CD4-positive, alpha-beta T cell treated with Interleukin-10 for 1 hour (primary cell): ENCODE results near the gene PITPNM3.
"Not testable (repeated sequence)": the region's sequence is repeated elsewhere in the genome, so short reads cannot be mapped to it uniquely, and the experiment has no call there.

Source experiments
- DNase-seq: peaks from one replicate; pipeline ENCODE4 v3.0.0-alpha.2; 2020

PITPNM3 gene

GRCh38 chr17:6497496-6498221 lies 58.7 kb downstream of the PITPNM3 start:
- DNase-seq, result no peak

DNA sequence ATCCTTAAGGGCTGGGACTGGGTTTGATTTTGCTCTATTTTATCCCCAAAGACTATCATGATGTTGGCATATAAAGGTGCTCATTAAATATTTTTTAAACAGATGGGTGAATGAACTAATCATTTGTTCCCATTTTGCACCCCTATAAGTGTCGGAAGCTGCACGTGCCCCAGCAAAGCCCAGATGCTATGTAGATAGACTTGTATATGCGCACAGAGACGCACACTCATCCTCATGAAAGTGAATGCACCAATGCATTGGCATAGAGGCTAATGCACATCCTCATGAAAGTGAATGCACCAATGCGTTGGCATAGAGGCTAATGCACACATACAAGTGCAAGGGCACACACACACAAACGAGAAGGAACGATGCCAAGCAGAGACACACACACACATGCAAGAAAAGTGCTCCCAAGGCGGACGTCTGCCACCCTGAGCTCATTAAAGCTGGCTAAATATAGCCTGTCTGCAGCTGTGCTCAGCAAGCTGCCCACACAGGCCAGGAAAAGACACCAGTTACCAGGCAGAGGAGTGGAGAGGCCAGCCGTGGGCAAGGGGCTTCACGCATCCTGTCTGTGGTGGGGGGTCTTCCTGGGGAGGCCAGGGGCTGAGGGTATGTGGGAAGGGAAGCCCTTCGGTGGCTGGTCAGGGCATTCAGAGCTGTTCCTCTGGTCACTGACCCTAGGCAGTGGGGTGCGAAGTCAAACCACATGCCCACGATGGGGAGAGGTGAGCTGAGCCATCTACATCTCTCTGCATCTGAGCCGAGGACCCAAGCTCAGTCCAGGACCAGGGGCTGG lies 59.5 kb downstream of the PITPNM3 start:
- DNase-seq, result no peak

GRCh38 chr17:6496116-6496481 lies 60.3 kb downstream of the PITPNM3 start:
- DNase-seq, result no peak

- no peak for DNase-seq
These were observed 60.8 kb downstream of the PITPNM3 start for GRCh38 chr17:6495450-6496115.

- DNase-seq, result no peak
These were observed 62.0 kb downstream of the PITPNM3 start for GRCh38 chr17:6494239-6494941.

- no peak for DNase-seq
These were observed 63.3 kb downstream of the PITPNM3 start for GRCh38 chr17:6492892-6493674.

DNA sequence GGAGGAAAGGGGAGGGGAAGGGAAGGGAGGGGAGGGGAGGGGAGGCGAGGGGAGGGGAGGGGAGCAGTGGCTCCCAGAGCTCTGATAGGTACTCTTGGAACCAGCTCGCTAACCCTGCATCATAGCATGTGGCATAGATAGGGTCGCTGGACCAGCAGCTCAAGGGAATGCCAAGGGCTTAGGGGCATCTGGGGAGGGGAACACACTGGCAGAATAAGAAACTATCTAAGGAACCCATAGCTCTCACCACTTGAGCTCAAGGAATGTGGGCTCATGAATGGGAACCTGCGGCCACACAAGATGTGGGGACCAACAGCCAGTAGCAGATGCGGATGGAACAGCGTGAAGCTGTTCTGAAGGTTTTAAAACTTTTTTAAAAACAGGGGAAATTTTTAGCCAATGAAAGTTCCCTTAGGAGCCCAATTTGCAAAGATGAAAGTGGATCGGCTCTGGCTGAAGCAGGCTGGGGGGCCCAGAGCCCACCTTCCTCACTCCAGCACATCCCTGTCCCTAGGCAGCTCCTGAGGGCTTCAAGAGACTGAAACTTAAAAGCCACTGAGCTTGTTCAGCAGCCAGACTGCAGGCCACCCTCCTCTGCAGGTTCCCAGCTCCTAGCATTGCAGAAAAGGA lies 65.2 kb downstream of the PITPNM3 start:
- DNase-seq, result no peak

DNA sequence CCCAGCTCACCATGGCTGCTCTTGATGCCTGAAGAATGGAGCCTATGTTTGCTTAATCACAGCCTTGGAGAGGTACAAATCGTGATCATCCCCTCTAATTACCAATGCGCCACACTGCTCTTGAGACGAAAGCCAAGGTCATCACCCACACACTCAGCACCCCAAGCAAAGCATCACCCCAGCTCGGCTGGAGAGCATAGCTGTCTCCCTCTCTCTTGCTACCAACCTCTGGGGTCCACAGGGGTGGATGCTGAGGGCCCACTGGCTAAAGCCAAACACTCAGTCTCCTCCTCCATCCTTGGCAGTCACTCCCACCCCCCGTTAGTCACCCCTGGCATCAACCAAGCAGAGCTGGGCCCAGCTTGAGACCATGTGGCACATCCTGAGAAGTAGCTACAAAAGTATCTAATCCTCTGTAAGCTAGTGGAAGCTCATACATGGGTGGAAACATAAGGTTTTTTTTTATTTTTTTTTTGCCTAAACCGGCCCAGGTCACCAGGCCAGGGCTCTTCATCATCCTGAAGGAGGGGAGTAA lies 67.3 kb downstream of the PITPNM3 start:
- DNase-seq, result no peak

GRCh38 chr17:6488008-6488539 lies 68.3 kb downstream of the PITPNM3 start:
- no peak for DNase-seq

GRCh38 chr17:6487251-6488007 lies 68.9 kb downstream of the PITPNM3 start:
- no peak for DNase-seq

GRCh38 chr17:6485646-6486412 lies 70.5 kb downstream of the PITPNM3 start:
- no peak for DNase-seq

DNA sequence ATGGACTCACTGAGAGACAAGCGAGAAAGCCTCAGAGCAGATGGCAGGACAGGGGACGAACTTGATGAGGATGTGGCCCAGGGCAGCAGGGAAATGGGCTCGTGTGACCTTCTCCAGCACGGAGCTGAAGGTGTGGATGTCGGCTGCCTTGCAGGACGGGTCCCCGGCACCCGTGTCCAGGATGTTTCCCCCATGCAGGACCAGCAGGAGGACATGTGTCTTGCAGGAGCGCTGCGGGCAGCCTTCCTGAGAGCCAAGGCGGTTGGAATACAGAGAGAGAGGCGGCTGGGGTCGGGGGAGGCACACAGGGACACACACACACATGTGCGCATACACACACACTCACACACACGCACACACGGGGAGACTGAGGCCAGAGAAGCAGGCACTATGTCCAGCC lies 72.8 kb downstream of the PITPNM3 start:
- no peak for DNase-seq

DNA sequence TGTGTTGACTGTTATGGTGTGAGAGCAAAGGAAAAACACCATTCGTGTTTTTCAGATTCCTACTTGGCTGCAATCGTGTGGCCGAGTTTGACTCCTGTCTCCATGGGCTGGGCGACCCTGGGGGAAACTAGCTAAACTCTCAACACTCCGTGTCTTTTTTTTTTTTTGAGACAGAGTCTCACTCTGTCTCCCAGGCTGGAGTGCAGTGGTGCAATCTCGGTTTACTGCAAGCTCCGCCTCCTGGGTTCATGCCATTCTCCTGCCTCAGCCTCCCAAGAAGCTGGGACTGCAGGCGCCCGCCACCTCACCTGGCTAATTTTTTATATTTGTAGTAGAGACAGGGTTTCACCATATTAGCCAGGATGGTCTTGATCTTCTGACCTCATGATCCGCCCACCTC lies 73.6 kb downstream of the PITPNM3 start:
- DNase-seq, result not testable (repeated sequence)

DNA sequence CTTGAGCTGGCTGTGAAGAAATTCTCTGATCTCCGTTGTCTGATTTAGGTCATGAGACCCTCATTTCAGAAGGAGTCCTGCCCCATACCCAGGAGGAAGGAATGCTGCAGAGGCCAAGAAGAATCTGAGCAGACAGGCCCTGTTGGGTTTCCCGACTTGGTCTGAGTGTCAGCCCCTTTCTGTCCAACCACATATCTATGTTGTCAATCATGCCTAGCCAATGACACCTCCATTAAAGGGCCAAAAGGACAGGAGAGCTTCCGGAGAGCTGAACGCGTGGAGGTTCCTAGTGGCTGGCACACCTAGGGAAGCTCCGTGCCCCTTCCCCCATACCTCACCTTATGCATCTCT lies 74.3 kb downstream of the PITPNM3 start:
- DNase-seq, result no peak

- no peak for DNase-seq
These were observed 76.1 kb downstream of the PITPNM3 start for GRCh38 chr17:6480303-6480675.

DNA sequence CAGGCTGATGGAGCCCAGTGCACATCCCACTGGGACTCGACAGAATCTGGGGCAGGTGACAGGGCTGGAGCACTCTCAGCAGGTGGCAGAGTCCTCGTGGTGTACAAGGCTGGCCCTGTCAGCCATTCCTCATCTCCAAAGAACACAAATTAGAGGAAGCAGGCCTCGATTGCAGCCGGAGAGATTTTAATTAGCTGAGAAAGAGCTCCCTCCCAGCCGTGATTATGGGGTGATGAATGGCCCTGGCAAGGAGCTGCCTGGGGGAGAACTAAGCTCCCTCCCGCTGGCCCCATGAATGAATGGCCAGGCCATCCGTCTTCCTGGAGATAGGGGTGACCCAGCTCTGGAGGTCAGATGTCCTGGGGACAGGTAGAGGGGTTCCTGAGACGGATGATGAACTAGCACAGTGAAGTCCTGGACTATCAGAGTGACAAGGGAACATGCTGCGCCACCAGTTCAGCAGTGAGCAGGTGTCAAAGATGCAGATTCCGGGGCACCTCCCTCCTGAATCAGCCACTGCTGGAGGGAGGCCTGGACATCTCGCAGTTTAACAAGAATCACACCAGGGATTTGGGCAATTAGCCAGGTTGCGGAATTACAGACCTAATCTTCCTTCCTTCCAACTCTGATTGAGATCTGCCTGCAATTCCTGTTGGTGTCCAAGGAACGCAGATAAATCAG lies 76.6 kb downstream of the PITPNM3 start:
- no peak for DNase-seq

GRCh38 chr17:6478486-6478885 lies 77.9 kb downstream of the PITPNM3 start:
- no peak for DNase-seq

GRCh38 chr17:6477831-6478383 lies 78.4 kb downstream of the PITPNM3 start:
- no peak for DNase-seq

GRCh38 chr17:6476810-6477179 lies 79.6 kb downstream of the PITPNM3 start:
- no peak for DNase-seq
